Keratinocyte (primary cell): Measurements from ENCODE around the gene ISG20L2. TPM values are rescaled to one million over a fixed set of nuclear protein-coding genes. Genes with fewer than 3 reads are reported as not detected.

Experiments
- DNase-seq: peaks from one replicate; pipeline ENCODE4 v3.0.0-alpha.2; 2011; ENCODE audit warnings: low read depth, missing footprints, low spot score
- FAIRE-seq: peaks from 2 replicates; lab custom pipeline; 2011; peaks lifted over from hg19 to GRCh38; lab: Jason Lieb, UNC
- H2AFZ ChIP-seq: 2 replicates; pipeline ENCODE4 v1.6.0; 2012; ENCODE audit warnings: low read length, control low read depth, inconsistent platforms; ENCODE audit not compliant: control insufficient read depth
- H3K27ac ChIP-seq: 2 replicates; pipeline ENCODE4 v1.5.1; 2011; ENCODE audit warnings: low read length; ENCODE audit not compliant: control insufficient read depth, insufficient read depth
- H3K27me3 ChIP-seq: 3 replicates; pipeline ENCODE4 v1.6.0; 2011; ENCODE audit warnings: low read length; ENCODE audit not compliant: control insufficient read depth, insufficient read depth; ENCODE audit errors: extremely low read depth
- H3K36me3 ChIP-seq, 2 experiments: 2 replicates in 1 of 2; 3 replicates in 1 of 2; pipeline ENCODE4 v1.5.1; 2011; ENCODE audit warnings: low read length in 2 of 2, mild to moderate bottlenecking in 1 of 2; ENCODE audit not compliant: control insufficient read depth in 2 of 2, insufficient read depth in 2 of 2; ENCODE audit errors: extremely low read depth in 1 of 2
- H3K4me1 ChIP-seq: 3 replicates; pipeline ENCODE4 v1.5.1; 2011; ENCODE audit warnings: low read length; ENCODE audit not compliant: control insufficient read depth, insufficient read depth; ENCODE audit errors: extremely low read depth
- H3K4me2 ChIP-seq: 3 replicates; pipeline ENCODE4 v1.6.0; 2011; ENCODE audit warnings: low read depth, low read length; ENCODE audit not compliant: control insufficient read depth, insufficient read depth; ENCODE audit errors: extremely low read depth
- H3K4me3 ChIP-seq, 3 experiments: fragments of 200-600 bp in 1 of 3; sonication (generic) in 1 of 3; 2 replicates in 2 of 3; 3 replicates in 1 of 3; pipeline ENCODE4 v1.5.1; 2011 to 2016; ENCODE audit warnings: low read length in 3 of 3, mild to moderate bottlenecking in 3 of 3, control low read depth in 2 of 3, inconsistent platforms in 1 of 3, low read depth in 1 of 3, mixed read lengths in 1 of 3, mixed run types in 1 of 3, moderate library complexity in 1 of 3; ENCODE audit not compliant: control insufficient read depth in 2 of 3, insufficient read depth in 2 of 3; ENCODE audit errors: extremely low read depth in 1 of 3
- H3K79me2 ChIP-seq: 2 replicates; pipeline ENCODE4 v1.6.0; 2012; ENCODE audit warnings: low read length; ENCODE audit not compliant: control insufficient read depth, insufficient read depth
- H3K9ac ChIP-seq: 3 replicates; pipeline ENCODE4 v1.6.0; 2011; ENCODE audit warnings: low read length; ENCODE audit not compliant: control insufficient read depth, insufficient read depth; ENCODE audit errors: extremely low read depth
- H3K9me1 ChIP-seq: 3 replicates; pipeline ENCODE4 v1.6.0; 2011; ENCODE audit warnings: low read length; ENCODE audit not compliant: control insufficient read depth, insufficient read depth; ENCODE audit errors: extremely low read depth
- H3K9me3 ChIP-seq: 2 replicates; pipeline ENCODE4 v1.5.1; 2012; ENCODE audit warnings: low read depth, low read length; ENCODE audit not compliant: control insufficient read depth
- H4K20me1 ChIP-seq: 3 replicates; pipeline ENCODE4 v1.6.0; 2011; ENCODE audit warnings: low read length; ENCODE audit not compliant: control insufficient read depth, insufficient read depth; ENCODE audit errors: extremely low read depth
- CTCF ChIP-seq, 3 experiments: IDR thresholded peaks in 1 of 3; conservative IDR thresholded peaks in 1 of 3; optimal IDR thresholded peaks in 1 of 3; 2 replicates in 2 of 3; 3 replicates in 1 of 3; pipeline versions ENCODE3 to v1.5.1; 2011; ENCODE audit warnings: low read length in 3 of 3, mild to moderate bottlenecking in 3 of 3, moderate library complexity in 2 of 3, control low read depth in 1 of 3, inconsistent platforms in 1 of 3; ENCODE audit not compliant: insufficient read depth in 2 of 3; ENCODE audit errors: extremely low read depth in 1 of 3
- EZH2 ChIP-seq: IDR thresholded peaks from one replicate; pipeline ENCODE4 v1.6.1; 2012; ENCODE audit warnings: inconsistent platforms, mild to moderate bottlenecking, low read length, moderate library complexity
- dilution Hi-C: fragments of 300-500 bp; cut with MboI; formaldehyde crosslinking; loops from one replicate; pipeline ENCODE4 v1.7.0; 2020; ENCODE audit warnings: low sequenced_read_pairs; ENCODE audit not compliant: extremely low pct_ligation_motif_present
- polyA plus RNA-seq, 5 experiments: library from polyadenylated mRNA; depleted of rRNA in 3 of 5; stranded (reverse) in 3 of 5; stranded (forward) in 1 of 5; unstranded in 1 of 5; fragments of >200 nt; gene quantifications; 1 replicate in 1 of 5; 2 replicates in 3 of 5; 3 replicates in 1 of 5; pipeline versions ENCODE4 v1.2.1 to v1.2.3, GENCODE V29; 2011 to 2012; ENCODE audit warnings: missing spikeins in 2 of 5, low read depth in 1 of 5, low replicate concordance in 1 of 5

The ISG20L2 gene
- polyA plus RNA-seq, 1 donor (not counting 4 experiments of a cell fraction or from before 2014, with no cell fraction given), result 48.6 TPM

GRCh38 chr1:156750711-156751450 is 22.3 kb upstream of the ISG20L2 start:
- FAIRE-seq, result no peak
- dilution Hi-C loops, result no loop called here
- Histone ChIP-seq H3K27me3 (no peaks in the 10 kb centered on the region), H3K4me2 (peak overlapping the region; percentile 100), H3K4me3 (peak overlapping the region; percentile 88 to 99 (median 97)), H3K9me1 (no peaks in the 10 kb centered on the region), H3K79me2 (peaks cover 65% of the 10 kb centered on the region), H3K36me3 (peaks cover 3 to 17% of the 10 kb centered on the region in 2 experiments), H4K20me1 (no peaks in the 10 kb centered on the region), H3K27ac (peak overlapping the region; percentile 98), H3K9ac (peak overlapping the region; percentile 100), H3K4me1 (peaks cover 43% of the 10 kb centered on the region), H2AFZ (no peak overlapping the region), H3K9me3 (no peaks in the 10 kb centered on the region)
- DNase-seq, result no peak
- TF ChIP-seq CTCF (optimal IDR thresholded peaks at IDR 0.05 in 1 of 3, IDR thresholded peaks at IDR 0.05 in 1 of 3, conservative IDR thresholded peaks at IDR 0.05 in 1 of 3; ENCODE audit: extremely low read depth in 1 of 3, insufficient read depth in 2 of 3, low read length in 3 of 3) (no peak), EZH2 (no peak)

- H3K36me3 ChIP-seq, result peaks cover 8 to 21% of the 10 kb centered on the region in 2 experiments
- peak overlapping the region; percentile 100 for H3K9ac ChIP-seq
- FAIRE-seq (no peak), DNase-seq (peak; percentile 81)
- no peak overlapping the region for H2AFZ ChIP-seq
- dilution Hi-C loops, result no loop called here
- H3K27me3 ChIP-seq, result no peaks in the 10 kb centered on the region
- no peaks in the 10 kb centered on the region for H3K9me1 ChIP-seq
- peak overlapping the region; percentile 98 for H3K27ac ChIP-seq
- H4K20me1 ChIP-seq, result no peaks in the 10 kb centered on the region
- peaks cover 46% of the 10 kb centered on the region for H3K4me1 ChIP-seq
- no peaks in the 10 kb centered on the region for H3K9me3 ChIP-seq
- H3K4me3 ChIP-seq, result peak overlapping the region; percentile 88 to 99 (median 97)
- peak overlapping the region; percentile 100 for H3K4me2 ChIP-seq
- H3K79me2 ChIP-seq, result peaks cover 71% of the 10 kb centered on the region
- TF ChIP-seq EZH2, result no peak
- no peak for TF ChIP-seq CTCF (optimal IDR thresholded peaks at IDR 0.05 in 1 of 3, IDR thresholded peaks at IDR 0.05 in 1 of 3, conservative IDR thresholded peaks at IDR 0.05 in 1 of 3; ENCODE audit: extremely low read depth in 1 of 3, insufficient read depth in 2 of 3, low read length in 3 of 3)
Measured at GRCh38 chr1:156750191-156750672, 21.7 kb upstream of the ISG20L2 start.
